Measurements from ENCODE around the gene OCIAD2. TPM values are rescaled to one million over a fixed set of nuclear protein-coding genes. Genes with fewer than 3 reads are reported as not detected.
"Not testable (repeated sequence)": the region's sequence is repeated elsewhere in the genome, so short reads cannot be mapped to it uniquely, and the experiment has no call there.

The OCIAD2 gene
- total and polyA plus RNA-seq, 2 of the 8 experiments (the other 6 are each of a cell fraction or from before 2014, with no cell fraction given): 105 to 122 TPM

- H4K5ac ChIP-seq (ENCODE audit: insufficient read length, low read depth, low read length); H4K8ac ChIP-seq (ENCODE audit: extremely low read depth, insufficient read depth, low read length): not testable (repeated sequence)
- WGBS, 2 experiments (ENCODE audit: extremely low coverage in 1 of 2, insufficient coverage in 1 of 2, insufficient read length in 1 of 2, insufficient replicate concordance in 2 of 2, low coverage in 1 of 2, low lambda C conversion rate in 2 of 2, missing lambda C conversion rate in 1 of 2): 95% methylated on average over 2 of the region's 3 CpGs; no CpG with 5 or more reads in 1 of the 2 experiments
Observed at GRCh38 chr4:48889750-48890149, 16.8 kb downstream of the OCIAD2 start.

GRCh38 chr4:48881646-48882045, 24.9 kb downstream of the OCIAD2 start:
- H3K23me2 ChIP-seq (ENCODE audit: low read depth, low read length); H3K56ac ChIP-seq (replicated peaks; ENCODE audit: insufficient read length, low read depth, low read length); H3K27ac ChIP-seq (ENCODE audit: low read depth, low read length); H3K79me1 ChIP-seq (ENCODE audit: low read depth, low read length); H3K36me3 ChIP-seq (ENCODE audit: control insufficient read depth in 2 of 4, insufficient read depth in 4 of 4, low read length in 3 of 4); H3K9me3 ChIP-seq (ENCODE audit: insufficient read depth in 2 of 2, low read depth in 1 of 2, low read length in 1 of 2); POLR2A ChIA-PET (ENCODE audit: partially characterized antibody); H2BK20ac ChIP-seq (ENCODE audit: low read length); H3K4ac ChIP-seq (replicated peaks; ENCODE audit: insufficient read length, low read depth, low read length); H2BK120ac ChIP-seq (replicated peaks; ENCODE audit: low read depth, low read length); H3K23ac ChIP-seq (ENCODE audit: insufficient read length); FAIRE-seq; H4K91ac ChIP-seq (replicated peaks; ENCODE audit: insufficient read length, low read length); H3K18ac ChIP-seq (ENCODE audit: extremely low read depth, low read length); H2BK15ac ChIP-seq (ENCODE audit: low read length); H3K27me3 ChIP-seq (replicated peaks in 1 of 4; ENCODE audit: control insufficient read depth in 3 of 4, extremely low read depth in 1 of 4, insufficient read depth in 3 of 4, low read length in 3 of 4); H3K4me1 ChIP-seq (replicated peaks in 1 of 4; ENCODE audit: control insufficient read depth in 3 of 4, insufficient read depth in 4 of 4, low read length in 3 of 4); H2BK5ac ChIP-seq (ENCODE audit: low read depth, low read length); H3K79me2 ChIP-seq (ENCODE audit: control insufficient read depth in 1 of 2, insufficient read depth in 2 of 2, low read length in 2 of 2); H3K4me3 ChIP-seq (ENCODE audit: extremely low read depth in 1 of 4, insufficient read depth in 2 of 4, low read depth in 3 of 4, low read length in 4 of 4); H4K5ac ChIP-seq (ENCODE audit: insufficient read length, low read depth, low read length); H4K8ac ChIP-seq (ENCODE audit: extremely low read depth, insufficient read depth, low read length); H3K4me2 ChIP-seq (ENCODE audit: insufficient read depth in 1 of 2, low read depth in 2 of 2, low read length in 2 of 2); H3K9ac ChIP-seq (replicated peaks in 1 of 4; ENCODE audit: extremely low read depth in 1 of 4, low read depth in 3 of 4, low read length in 3 of 4); DNase-seq (ENCODE audit: low read depth in 1 of 2, low spot score in 2 of 2); H3K14ac ChIP-seq (ENCODE audit: insufficient read length); H2BK12ac ChIP-seq (ENCODE audit: low read depth, low read length); H2AK5ac ChIP-seq (ENCODE audit: low read depth, low read length); H4K20me1 ChIP-seq (replicated peaks in 1 of 2; ENCODE audit: control insufficient read depth in 1 of 2, insufficient read depth in 2 of 2, low read length in 2 of 2); H2AFZ ChIP-seq (ENCODE audit: low read length): not testable (repeated sequence)
- CTCF ChIA-PET (ENCODE audit: partially characterized antibody): interaction anchor here (0.7 kb wide), 1 partner anchor 366 kb away, joined by 4 read pairs; no protein-coding TSS in a partner anchor
- 90% methylated on average over 3 of the region's 3 CpGs; no CpG with 5 or more reads in 1 of the 2 experiments for WGBS, 2 experiments (ENCODE audit: extremely low coverage in 1 of 2, insufficient coverage in 1 of 2, insufficient read length in 1 of 2, insufficient replicate concordance in 2 of 2, low coverage in 1 of 2, low lambda C conversion rate in 2 of 2, missing lambda C conversion rate in 1 of 2)

More at GRCh38 chr4:48889750-48890149, 16.8 kb downstream of the OCIAD2 start:
- H2BK15ac ChIP-seq (ENCODE audit: low read length); H4K20me1 ChIP-seq (replicated peaks in 1 of 2; ENCODE audit: control insufficient read depth in 1 of 2, insufficient read depth in 2 of 2, low read length in 2 of 2); H3K79me2 ChIP-seq (ENCODE audit: control insufficient read depth in 1 of 2, insufficient read depth in 2 of 2, low read length in 2 of 2); CTCF ChIA-PET (ENCODE audit: partially characterized antibody); H2BK120ac ChIP-seq (replicated peaks; ENCODE audit: low read depth, low read length); H4K91ac ChIP-seq (replicated peaks; ENCODE audit: insufficient read length, low read length); H3K56ac ChIP-seq (replicated peaks; ENCODE audit: insufficient read length, low read depth, low read length); H3K4me2 ChIP-seq (ENCODE audit: insufficient read depth in 1 of 2, low read depth in 2 of 2, low read length in 2 of 2); H2BK12ac ChIP-seq (ENCODE audit: low read depth, low read length); H2AFZ ChIP-seq (ENCODE audit: low read length); H2BK5ac ChIP-seq (ENCODE audit: low read depth, low read length); H3K9me3 ChIP-seq (ENCODE audit: insufficient read depth in 2 of 2, low read depth in 1 of 2, low read length in 1 of 2); H3K27ac ChIP-seq (ENCODE audit: low read depth, low read length); H3K23me2 ChIP-seq (ENCODE audit: low read depth, low read length); POLR2A ChIA-PET (ENCODE audit: partially characterized antibody); H3K4ac ChIP-seq (replicated peaks; ENCODE audit: insufficient read length, low read depth, low read length); H3K14ac ChIP-seq (ENCODE audit: insufficient read length); H2AK5ac ChIP-seq (ENCODE audit: low read depth, low read length); H3K9ac ChIP-seq (replicated peaks in 1 of 4; ENCODE audit: extremely low read depth in 1 of 4, low read depth in 3 of 4, low read length in 3 of 4); H3K79me1 ChIP-seq (ENCODE audit: low read depth, low read length); H2BK20ac ChIP-seq (ENCODE audit: low read length); FAIRE-seq; H3K4me3 ChIP-seq (ENCODE audit: extremely low read depth in 1 of 4, insufficient read depth in 2 of 4, low read depth in 3 of 4, low read length in 4 of 4); H3K18ac ChIP-seq (ENCODE audit: extremely low read depth, low read length); H3K4me1 ChIP-seq (replicated peaks in 1 of 4; ENCODE audit: control insufficient read depth in 3 of 4, insufficient read depth in 4 of 4, low read length in 3 of 4); H3K23ac ChIP-seq (ENCODE audit: insufficient read length); H3K27me3 ChIP-seq (replicated peaks in 1 of 4; ENCODE audit: control insufficient read depth in 3 of 4, extremely low read depth in 1 of 4, insufficient read depth in 3 of 4, low read length in 3 of 4); DNase-seq (ENCODE audit: low read depth in 1 of 2, low spot score in 2 of 2): not testable (repeated sequence)
- peaks cover 0 to 16% (median 7%) of the 10 kb centered on the region in 4 experiments; a peak in 6 of 8 replicates for H3K36me3 ChIP-seq (ENCODE audit: control insufficient read depth in 2 of 4, insufficient read depth in 4 of 4, low read length in 3 of 4)
